Endothelial cell of umbilical vein (primary cell): ENCODE measurements around the gene OGDH. TPM values are rescaled to one million over a fixed set of nuclear protein-coding genes. Genes with fewer than 3 reads are reported as not detected.

ENCODE experiments used
- BruUV-seq: library from RNA; stranded (reverse); fragments of 400-500 nt; replicated peaks from 2 replicates; lab custom pipeline; 2021; lab: Mats Ljungman, UMichigan
- CTCF ChIA-PET: fragments of 300-600, 350-600 bp; sonication (Branson Sonifier 250); formaldehyde crosslinking; loops from one replicate; lab custom pipeline; 2021; ENCODE audit warnings: antibody characterized with exemption, inconsistent platforms; lab: Charles Lee
- POLR2A ChIA-PET: fragments of 300-600, 350-600 bp; sonication (Branson Sonifier 250); formaldehyde crosslinking; loops from one replicate; lab custom pipeline; 2021; ENCODE audit warnings: antibody characterized with exemption, inconsistent platforms; lab: Charles Lee
- DNase-seq: peaks from one replicate; pipeline ENCODE4 v3.0.0-alpha.2; 2011; ENCODE audit warnings: low read depth, low spot score
- FAIRE-seq: peaks from 2 replicates; lab custom pipeline; 2011; peaks lifted over from hg19 to GRCh38; lab: Jason Lieb, UNC
- H2AFZ ChIP-seq: 2 replicates; pipeline ENCODE4 v1.6.0; 2012; ENCODE audit warnings: low read depth, low read length, control low read depth, inconsistent platforms
- H3K27ac ChIP-seq: 2 replicates; pipeline ENCODE4 v1.5.1; 2011; ENCODE audit warnings: low read depth, mild to moderate bottlenecking, control low read depth, low read length, moderate library complexity; ENCODE audit not compliant: insufficient read depth
- H3K27me3 ChIP-seq, 2 experiments: 2 replicates each; pipeline versions ENCODE4 v1.6.0 to v1.6.1; 2011; ENCODE audit warnings: low read length in 2 of 2, mixed read lengths in 1 of 2; ENCODE audit not compliant: control insufficient read depth in 2 of 2, insufficient read depth in 2 of 2
- H3K36me3 ChIP-seq, 2 experiments: 2 replicates in 1 of 2; 3 replicates in 1 of 2; pipeline ENCODE4 v1.5.1; 2011; ENCODE audit warnings: low read length in 2 of 2, mild to moderate bottlenecking in 1 of 2, moderate library complexity in 1 of 2; ENCODE audit not compliant: control insufficient read depth in 2 of 2, insufficient read depth in 2 of 2; ENCODE audit errors: extremely low read depth in 1 of 2
- H3K4me1 ChIP-seq: 3 replicates; pipeline ENCODE4 v1.5.1; 2011; ENCODE audit warnings: mild to moderate bottlenecking, low read length; ENCODE audit not compliant: control insufficient read depth, insufficient read depth; ENCODE audit errors: extremely low read depth
- H3K4me2 ChIP-seq: 2 replicates; pipeline ENCODE4 v1.6.1; 2011; ENCODE audit warnings: low read length, control low read depth, mixed read lengths; ENCODE audit not compliant: insufficient read depth
- H3K4me3 ChIP-seq, 3 experiments: fragments of 200-600 bp in 1 of 3; sonication (generic), shearing (Covaris generic) in 1 of 3; replicated peaks in 1 of 3; 2 replicates each; pipeline ENCODE4 v1.5.1; 2011 to 2016; ENCODE audit warnings: control low read depth in 3 of 3, low read length in 3 of 3, mild to moderate bottlenecking in 2 of 3, inconsistent platforms in 1 of 3, low read depth in 1 of 3, moderate library complexity in 1 of 3; ENCODE audit not compliant: insufficient read depth in 1 of 3
- H3K79me2 ChIP-seq: 2 replicates; pipeline ENCODE4 v1.6.0; 2012; ENCODE audit warnings: low read length, inconsistent platforms; ENCODE audit not compliant: control insufficient read depth, insufficient read depth
- H3K9ac ChIP-seq: replicated peaks from 2 replicates; pipeline ENCODE3; 2011; ENCODE audit warnings: low read length, control low read depth; ENCODE audit not compliant: insufficient read depth; ENCODE audit errors: extremely low read depth
- H3K9me1 ChIP-seq: replicated peaks from 3 replicates; pipeline ENCODE4 v1.6.0; 2011; ENCODE audit warnings: mild to moderate bottlenecking, low read length; ENCODE audit not compliant: control insufficient read depth, insufficient read depth; ENCODE audit errors: extremely low read depth
- H3K9me3 ChIP-seq: replicated peaks from 2 replicates; pipeline ENCODE4 v1.5.1; 2012; ENCODE audit warnings: low read length, inconsistent platforms; ENCODE audit not compliant: control insufficient read depth, insufficient read depth
- H4K20me1 ChIP-seq: replicated peaks from 2 replicates; pipeline ENCODE3; 2011; ENCODE audit warnings: mild to moderate bottlenecking, low read length; ENCODE audit not compliant: control insufficient read depth, insufficient read depth; ENCODE audit errors: extremely low read depth
- CTCF ChIP-seq, 2 donors: IDR thresholded peaks; 1 replicate in 1 of 2; 2 replicates in 1 of 2; pipeline ENCODE4 v1.5.1; 2011; ENCODE audit warnings: low read length in 2 of 2, mild to moderate bottlenecking in 2 of 2, moderate library complexity in 2 of 2, control low read depth in 1 of 2, inconsistent platforms in 1 of 2, low read depth in 1 of 2; ENCODE audit not compliant: insufficient read depth in 1 of 2; ENCODE audit errors: extremely low read depth in 1 of 2
- EZH2 ChIP-seq: IDR thresholded peaks from 2 replicates; pipeline ENCODE4 v1.6.1; 2012; ENCODE audit warnings: borderline replicate concordance, low read depth, mild to moderate bottlenecking, moderate library complexity, low read length, inconsistent platforms; ENCODE audit not compliant: severe bottlenecking
- FOS ChIP-seq: IDR thresholded peaks from 2 replicates; pipeline ENCODE4 v1.6.1; 2011; ENCODE audit warnings: mild to moderate bottlenecking, low read length, moderate library complexity, borderline replicate concordance; ENCODE audit not compliant: insufficient read depth
- GATA2 ChIP-seq: IDR thresholded peaks from 2 replicates; pipeline ENCODE4 v1.7.0; 2011; ENCODE audit warnings: low read depth, mild to moderate bottlenecking, moderate library complexity, mixed read lengths, low read length; ENCODE audit not compliant: insufficient read length, insufficient read depth
- JUN ChIP-seq: IDR thresholded peaks from 2 replicates; pipeline ENCODE4 v1.6.1; 2011; ENCODE audit warnings: borderline replicate concordance, low read depth; ENCODE audit not compliant: insufficient read length, insufficient read depth
- MYC ChIP-seq: IDR thresholded peaks from one replicate; pipeline ENCODE4 v1.6.1; 2011; ENCODE audit warnings: mild to moderate bottlenecking, low read depth, low read length
- POLR2A ChIP-seq: IDR thresholded peaks from 2 replicates; pipeline ENCODE4 v1.6.1; 2012; ENCODE audit warnings: low read depth, mild to moderate bottlenecking, control low read depth, low read length
- POLR2AphosphoS5 ChIP-seq: IDR thresholded peaks from 2 replicates; pipeline ENCODE4 v1.6.1; 2012; ENCODE audit warnings: low read depth, mild to moderate bottlenecking, control low read depth, low read length, moderate library complexity; ENCODE audit not compliant: insufficient read depth
- dilution Hi-C: fragments of 300-500 bp; cut with MboI; formaldehyde crosslinking; loops from one replicate; pipeline ENCODE4 v1.15.0; 2019; ENCODE audit warnings: low sequenced_read_pairs; ENCODE audit not compliant: extremely low pct_ligation_motif_present
- intact Hi-C: fragments of 100-400 bp; cut with micrococcal nuclease; formaldehyde crosslinking; loops from one replicate; pipeline ENCODE4 v1.10.0; 2022
- polyA plus RNA-seq, 4 experiments: library from polyadenylated mRNA; depleted of rRNA in 3 of 4; stranded (reverse) in 3 of 4; unstranded in 1 of 4; fragments of >200 nt; gene quantifications; 2 replicates each; pipeline versions ENCODE4 v1.2.1 to v1.2.3, GENCODE V29; 2011 to 2012; ENCODE audit warnings: missing spikeins in 1 of 4
- total RNA-seq: library from RNA; stranded (reverse); gene quantifications from 2 replicates; pipeline ENCODE4 v1.2.3, GENCODE V29; 2021
- TF ChIP-seq, protein P1 (sequence below): IDR thresholded peaks from 2 replicates; pipeline ENCODE4 v1.6.1; 2011; ENCODE audit not compliant: insufficient read depth, insufficient read length

OGDH gene
- total and polyA plus RNA-seq, 2 donors (not counting 3 experiments of a cell fraction or from before 2014, with no cell fraction given): 88.9 to 92.9 TPM

DNA sequence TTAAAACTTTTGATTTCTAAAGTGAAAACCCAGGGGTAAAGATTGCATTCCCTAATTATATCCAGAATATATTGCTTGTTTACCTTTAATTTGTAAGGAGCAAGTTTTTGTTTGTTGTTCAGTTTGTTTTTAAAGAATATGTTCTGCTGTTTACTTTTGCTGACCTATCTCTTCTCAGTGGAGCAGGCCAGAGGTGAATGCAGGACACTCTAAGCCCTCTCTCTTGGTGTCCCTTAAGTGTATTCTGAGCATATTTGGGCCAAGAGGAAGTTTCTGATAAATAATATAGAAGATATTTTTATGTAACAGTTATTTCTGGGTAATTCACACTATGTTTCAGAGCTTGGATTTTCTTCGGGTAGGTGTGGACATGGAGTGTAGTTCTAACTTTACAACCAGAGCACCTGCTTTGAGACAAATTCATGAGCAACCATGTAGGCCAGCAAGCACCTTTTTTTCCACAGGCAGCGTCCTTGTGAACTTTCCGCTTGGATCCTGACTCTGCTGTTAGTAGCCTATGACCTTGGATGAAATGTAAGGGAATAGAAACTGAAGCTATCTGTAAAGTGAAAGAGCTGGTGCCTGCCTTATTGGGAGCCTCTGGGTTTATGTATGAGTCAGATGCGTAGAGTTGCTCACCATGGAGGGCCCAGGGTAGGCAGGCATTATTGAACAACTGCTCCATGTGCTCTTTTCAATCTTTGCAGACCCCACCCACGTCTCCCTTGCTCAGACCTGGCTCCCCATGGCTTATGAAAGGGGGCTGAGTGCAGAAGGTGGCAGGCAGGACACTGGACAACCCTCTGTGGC lies 16.1 kb downstream of the OGDH start:
- Histone ChIP-seq H3K4me3 (no peak overlapping the region), H3K9me1 (no peaks in the 10 kb centered on the region), H3K79me2 (peaks cover 65% of the 10 kb centered on the region), H3K27ac (no peak overlapping the region), H3K36me3 (peaks cover 0 to 6% of the 10 kb centered on the region in 2 experiments), H3K9ac (no peak overlapping the region), H3K9me3 (no peaks in the 10 kb centered on the region), H2AFZ (no peak overlapping the region), H4K20me1 (peaks cover 2% of the 10 kb centered on the region), H3K27me3 (no peaks in the 10 kb centered on the region), H3K4me1 (peaks cover 4% of the 10 kb centered on the region), H3K4me2 (no peak overlapping the region)
- BruUV-seq: no TSS peak
- FAIRE-seq (no peak), DNase-seq (no peak)
- dilution Hi-C loops: no loop called here
- TF ChIP-seq MYC: no peak
- TF ChIP-seq POLR2AphosphoS5: no peak
- TF ChIP-seq, protein P1, sequence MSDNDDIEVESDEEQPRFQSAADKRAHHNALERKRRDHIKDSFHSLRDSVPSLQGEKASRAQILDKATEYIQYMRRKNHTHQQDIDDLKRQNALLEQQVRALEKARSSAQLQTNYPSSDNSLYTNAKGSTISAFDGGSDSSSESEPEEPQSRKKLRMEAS: no peak
- no peak for TF ChIP-seq POLR2A
- no peak for TF ChIP-seq FOS
- no peak for TF ChIP-seq JUN
- no peak for TF ChIP-seq EZH2
- TF ChIP-seq GATA2: no peak
- TF ChIP-seq CTCF (IDR thresholded peaks at IDR 0.05; ENCODE audit: extremely low read depth in 1 of 2, insufficient read depth in 1 of 2, low read depth in 1 of 2, low read length in 2 of 2): no peak
- CTCF ChIA-PET: interaction anchor here (1.0 kb wide), 1 partner anchor 9 kb away, joined by 3 read pairs; no protein-coding TSS in a partner anchor
- POLR2A ChIA-PET: interaction anchor here (0.8 kb wide), 1 partner anchor 13 kb away, joined by 4 read pairs; no protein-coding TSS in a partner anchor
- intact Hi-C loops: no loop called here
